Body of pancreas (tissue), 4 donors: ENCODE measurements around the gene LTBP1. TPM values are rescaled to one million over a fixed set of nuclear protein-coding genes. Genes with fewer than 3 reads are reported as not detected.

Source experiments
- ATAC-seq: fragments of 150-250 bp; one replicate; pipeline ENCODE4 v1.9.1; 2016
- DNase-seq, 4 donors: peaks; one replicate each; pipeline ENCODE4 v3.0.0-alpha.2; 2019
- H3K27ac ChIP-seq, 4 donors: fragments of 200-600 bp; sonication (generic); 1 replicate in 3 of 4; 2 replicates in 1 of 4; pipeline versions ENCODE4 v1.5.1 to v1.6.1; 2016 to 2019; ENCODE audit warnings: mild to moderate bottlenecking in 1 of 4, mixed read lengths in 1 of 4, moderate library complexity in 1 of 4
- H3K27me3 ChIP-seq, 2 donors: fragments of 200-600 bp; sonication (generic); one replicate each; pipeline ENCODE4 v1.6.0; 2016; ENCODE audit warnings: mild to moderate bottlenecking in 1 of 2
- H3K36me3 ChIP-seq, 2 donors: fragments of 200-600 bp; sonication (generic); replicated peaks in 1 of 2; 2 replicates each; pipeline ENCODE4 v1.5.1; 2016; ENCODE audit warnings: low read depth in 2 of 2; ENCODE audit not compliant: insufficient read depth in 1 of 2
- H3K4me1 ChIP-seq: fragments of 200-600 bp; sonication (generic); one replicate; pipeline ENCODE4 v1.6.0; 2016
- H3K4me3 ChIP-seq, 2 donors: fragments of 200-600 bp; sonication (generic); 1 replicate in 1 of 2; 2 replicates in 1 of 2; pipeline ENCODE4 v1.5.1; 2016 to 2019
- H3K9me3 ChIP-seq, 3 donors: fragments of 200-600 bp; sonication (generic); 1 replicate in 2 of 3; 2 replicates in 1 of 3; pipeline ENCODE4 v1.5.1; 2016
- CTCF ChIP-seq, 7 experiments: fragments of 450-650 bp in 4 of 7; fragments of 200-600 bp in 3 of 7; sonication (generic) in 3 of 7; IDR thresholded peaks; one replicate each; pipeline ENCODE4 v1.5.1; 2016 to 2019; ENCODE audit warnings: antibody characterized with exemption in 7 of 7
- POLR2A ChIP-seq, 3 donors: fragments of 450-650 bp; IDR thresholded peaks; one replicate each; pipeline ENCODE4 v1.6.1; 2016; ENCODE audit warnings: antibody characterized with exemption in 3 of 3, mild to moderate bottlenecking in 2 of 3
- WGBS, 2 donors: methylation state at CpG; one replicate each; pipeline ENCODE4 v1.1.5; 2017; 5-methylcytosine and 5-hydroxymethylcytosine counted together
- intact Hi-C: fragments of 100-400 bp; cut with DNase I; formaldehyde crosslinking; loops from one replicate; pipeline ENCODE4 v1.15.1; 2023
- total RNA-seq, 2 donors: library from RNA; depleted of rRNA; stranded (reverse); fragments of >200 nt; gene quantifications; one replicate each; pipeline ENCODE4 v1.1.0, GENCODE V29; 2016

LTBP1 gene
- total RNA-seq, 2 donors from 2014 or later: 8.8 to 10.2 TPM

GRCh38 chr2:32951672-32952071 is 4.9 kb downstream of the LTBP1 start:
- peaks cover 10% of the 10 kb centered on the region for H3K4me1 ChIP-seq
- H3K4me3 ChIP-seq: no peak overlapping the region
- intact Hi-C loops: no loop called here
- TF ChIP-seq POLR2A (IDR thresholded peaks at IDR 0.05): no peak
- no peak for TF ChIP-seq CTCF (IDR thresholded peaks at IDR 0.05)
- ATAC-seq (no peak), DNase-seq (no peak)
- no peaks in the 10 kb centered on the region for H3K36me3 ChIP-seq
- no peaks in the 10 kb centered on the region for H3K9me3 ChIP-seq
- no peak overlapping the region for H3K27ac ChIP-seq
- WGBS, 2 donors: 75 to 87% methylated on average over 4 of the region's 4 CpGs
- no peaks in the 10 kb centered on the region for H3K27me3 ChIP-seq

GRCh38 chr2:32952761-32953476 is 6.2 kb downstream of the LTBP1 start:
- TF ChIP-seq POLR2A (IDR thresholded peaks at IDR 0.05): no peak
- TF ChIP-seq CTCF (IDR thresholded peaks at IDR 0.05): no peak
- DNase-seq (no peak), ATAC-seq (no peak)
- Histone ChIP-seq H3K4me1 (peaks cover 2% of the 10 kb centered on the region), H3K9me3 (no peaks in the 10 kb centered on the region), H3K36me3 (no peaks in the 10 kb centered on the region), H3K27ac (no peak overlapping the region), H3K4me3 (no peak overlapping the region), H3K27me3 (no peaks in the 10 kb centered on the region)
- WGBS, 2 donors: 57 to 60% methylated on average over 10 of the region's 10 CpGs
- intact Hi-C loops: no loop called here

- H3K27me3 ChIP-seq: no peaks in the 10 kb centered on the region
- no peak overlapping the region for H3K4me3 ChIP-seq
- no peaks in the 10 kb centered on the region for H3K4me1 ChIP-seq
- 72 to 73% methylated on average over 5 of the region's 5 CpGs for WGBS, 2 donors
- DNase-seq: no peak
- H3K27ac ChIP-seq: no peak overlapping the region
- H3K9me3 ChIP-seq: no peaks in the 10 kb centered on the region
- intact Hi-C loops: no loop called here
- no peak for TF ChIP-seq CTCF (IDR thresholded peaks at IDR 0.05)
- no peak for ATAC-seq
- no peaks in the 10 kb centered on the region for H3K36me3 ChIP-seq
These were observed 7.5 kb downstream of the LTBP1 start for GRCh38 chr2:32954206-32954605.

- intact Hi-C loops: no loop called here
- no peak for TF ChIP-seq POLR2A (IDR thresholded peaks at IDR 0.05)
- H3K27ac ChIP-seq: no peak overlapping the region
- no peaks in the 10 kb centered on the region for H3K27me3 ChIP-seq
- no peaks in the 10 kb centered on the region for H3K4me1 ChIP-seq
- no peak overlapping the region for H3K4me3 ChIP-seq
- H3K9me3 ChIP-seq: no peaks in the 10 kb centered on the region
- ATAC-seq: no peak
- DNase-seq: no peak
- H3K36me3 ChIP-seq: no peaks in the 10 kb centered on the region
These were observed 12.1 kb downstream of the LTBP1 start for GRCh38 chr2:32958821-32959220.

GRCh38 chr2:32960238-32960637 is 13.5 kb downstream of the LTBP1 start:
- intact Hi-C loops: no loop called here
- no peaks in the 10 kb centered on the region for H3K9me3 ChIP-seq
- ATAC-seq (no peak), DNase-seq (no peak)
- 93 to 94% methylated on average over 1 of the region's 1 CpG for WGBS, 2 donors
- H3K27ac ChIP-seq: no peak overlapping the region
- H3K4me3 ChIP-seq: no peak overlapping the region
- no peaks in the 10 kb centered on the region for H3K36me3 ChIP-seq
- no peaks in the 10 kb centered on the region for H3K4me1 ChIP-seq
- no peaks in the 10 kb centered on the region for H3K27me3 ChIP-seq
- TF ChIP-seq CTCF (IDR thresholded peaks at IDR 0.05) (no peak), POLR2A (IDR thresholded peaks at IDR 0.05) (no peak)
